T-helper 1 cell treated with Interleukin-12 subunit alpha and Interleukin-12 subunit beta and Interleukin-4 antibody, amounts not matched to agents 30 μg/mL and 1 μg/mL, for 36 hours (primary cell): Measurements from ENCODE around the gene FMN1.
"Not testable (repeated sequence)": the region's sequence is repeated elsewhere in the genome, so short reads cannot be mapped to it uniquely, and the experiment has no call there.

Experiments used
- H3K27ac Mint-ChIP-seq: one replicate; pipeline ENCODE4 v1.8.0; 2021; ENCODE audit warnings: mild to moderate bottlenecking, mixed read lengths
- H3K27me3 Mint-ChIP-seq: one replicate; pipeline ENCODE4 v1.8.0; 2021; ENCODE audit warnings: low read depth, mixed read lengths
- H3K36me3 Mint-ChIP-seq: one replicate; pipeline ENCODE4 v1.8.0; 2021; ENCODE audit warnings: low read depth, mixed read lengths
- H3K4me1 Mint-ChIP-seq: one replicate; pipeline ENCODE4 v1.8.0; 2021; ENCODE audit warnings: low read depth, mixed read lengths
- H3K4me3 Mint-ChIP-seq: one replicate; pipeline ENCODE4 v1.8.0; 2021; ENCODE audit warnings: mild to moderate bottlenecking, moderate library complexity, mixed read lengths
- H3K9me3 Mint-ChIP-seq: one replicate; pipeline ENCODE4 v1.8.0; 2021; ENCODE audit warnings: mixed read lengths

FMN1 gene

DNA sequence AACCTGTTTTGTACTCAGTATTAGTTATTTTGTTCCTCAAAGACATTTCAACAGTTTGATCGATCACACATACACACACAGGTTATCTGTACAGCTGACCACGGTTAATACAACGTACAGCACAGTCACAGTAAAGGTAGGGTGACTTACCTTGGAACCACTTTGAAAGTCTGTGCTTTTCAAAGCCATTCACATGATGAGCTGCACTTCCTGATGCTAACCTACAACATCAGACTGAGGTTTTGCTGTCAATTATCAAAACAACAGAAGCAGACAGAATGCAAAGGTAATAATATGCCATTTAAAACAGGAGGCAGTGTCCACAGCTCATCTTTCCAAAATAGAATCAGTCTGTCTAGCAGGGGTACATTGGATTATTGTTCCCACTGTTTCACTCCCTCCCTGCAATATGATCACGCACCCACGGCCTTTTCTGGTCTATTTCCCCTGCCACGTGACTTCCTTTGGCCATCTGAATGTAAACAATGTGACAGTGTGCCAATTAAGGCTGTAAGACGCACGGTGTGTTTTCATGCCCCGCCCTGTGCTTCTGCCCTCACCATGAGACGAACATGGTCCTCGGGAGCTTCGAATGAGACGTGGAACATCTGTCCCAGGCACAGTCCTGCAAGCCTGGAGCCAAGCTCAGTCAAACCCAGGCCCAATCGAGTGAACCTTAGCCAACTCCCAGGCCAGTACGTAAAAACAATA lies 102.4 kb downstream of the FMN1 start:
- Mint-ChIP-seq H3K27me3 (no peaks in the 10 kb centered on the region), H3K27ac (no peak overlapping the region), H3K9me3 (no peaks in the 10 kb centered on the region), H3K4me1 (no peaks in the 10 kb centered on the region), H3K36me3 (no peaks in the 10 kb centered on the region), H3K4me3 (no peak overlapping the region)

GRCh38 chr15:33089878-33090757 lies 104.4 kb downstream of the FMN1 start:
- Mint-ChIP-seq H3K27me3 (no peaks in the 10 kb centered on the region), H3K4me3 (no peak overlapping the region), H3K36me3 (no peaks in the 10 kb centered on the region), H3K27ac (no peak overlapping the region), H3K9me3 (no peaks in the 10 kb centered on the region), H3K4me1 (no peaks in the 10 kb centered on the region)

- no peaks in the 10 kb centered on the region for H3K27me3 Mint-ChIP-seq
- H3K27ac Mint-ChIP-seq: no peak overlapping the region
- H3K4me1 Mint-ChIP-seq: no peaks in the 10 kb centered on the region
- H3K9me3 Mint-ChIP-seq: no peaks in the 10 kb centered on the region
- no peaks in the 10 kb centered on the region for H3K36me3 Mint-ChIP-seq
- H3K4me3 Mint-ChIP-seq: no peak overlapping the region
Observed at GRCh38 chr15:33089165-33089877, 105.2 kb downstream of the FMN1 start.

DNA sequence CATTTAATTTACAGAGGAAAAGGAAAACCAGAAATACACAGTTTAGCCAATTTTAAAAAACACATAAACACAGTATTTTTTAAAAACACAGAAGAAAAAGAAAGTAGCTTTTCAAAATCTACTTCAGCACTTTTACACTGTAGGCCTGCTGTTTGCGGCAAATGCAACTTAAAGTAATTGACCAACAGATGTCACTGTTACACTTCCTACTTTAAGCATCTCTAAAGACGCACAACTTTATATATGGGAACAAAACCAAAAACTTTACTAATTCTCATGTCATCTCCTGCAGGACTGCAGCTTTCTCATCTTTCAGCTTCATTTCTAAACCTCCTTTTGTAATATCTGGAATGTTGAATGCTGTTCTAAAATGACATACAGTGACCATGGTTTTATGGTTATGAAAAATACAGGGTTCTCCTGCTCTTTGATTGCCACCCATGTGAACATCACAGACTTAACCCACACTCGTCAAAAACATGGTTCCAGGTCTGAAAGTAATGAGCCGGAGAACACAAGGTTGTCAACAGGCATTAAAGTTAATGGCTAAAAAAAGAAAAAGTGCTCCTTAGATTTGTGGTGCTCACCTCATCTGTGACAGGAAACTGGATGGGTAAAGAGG lies 107.9 kb downstream of the FMN1 start:
- no peaks in the 10 kb centered on the region for H3K4me1 Mint-ChIP-seq
- no peak overlapping the region for H3K27ac Mint-ChIP-seq
- no peaks in the 10 kb centered on the region for H3K27me3 Mint-ChIP-seq
- H3K36me3 Mint-ChIP-seq: no peaks in the 10 kb centered on the region
- no peaks in the 10 kb centered on the region for H3K9me3 Mint-ChIP-seq
- no peak overlapping the region for H3K4me3 Mint-ChIP-seq

DNA sequence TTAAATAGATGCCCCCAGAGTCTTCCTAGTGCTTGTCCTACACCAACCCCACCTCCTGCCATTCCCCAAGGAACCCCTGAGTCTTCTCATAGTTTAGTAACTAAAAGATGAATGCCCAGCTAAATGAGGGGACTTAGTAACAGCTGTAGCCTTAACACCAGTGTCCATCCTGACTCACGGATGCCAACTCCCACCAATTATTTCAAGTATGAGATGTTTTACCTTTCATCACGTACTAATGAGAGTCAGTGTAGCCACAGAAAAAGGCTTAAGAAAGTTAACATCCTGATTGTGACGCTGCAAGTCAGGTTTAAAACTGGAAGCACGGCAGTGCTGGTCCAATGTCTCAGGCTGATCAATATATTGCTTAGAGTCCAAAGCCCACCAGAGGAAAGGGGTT lies 109.9 kb downstream of the FMN1 start:
- Mint-ChIP-seq H3K27ac (no peak overlapping the region), H3K27me3 (peaks cover 6% of the 10 kb centered on the region), H3K4me1 (no peaks in the 10 kb centered on the region), H3K36me3 (no peaks in the 10 kb centered on the region), H3K9me3 (no peaks in the 10 kb centered on the region), H3K4me3 (no peak overlapping the region)

DNA sequence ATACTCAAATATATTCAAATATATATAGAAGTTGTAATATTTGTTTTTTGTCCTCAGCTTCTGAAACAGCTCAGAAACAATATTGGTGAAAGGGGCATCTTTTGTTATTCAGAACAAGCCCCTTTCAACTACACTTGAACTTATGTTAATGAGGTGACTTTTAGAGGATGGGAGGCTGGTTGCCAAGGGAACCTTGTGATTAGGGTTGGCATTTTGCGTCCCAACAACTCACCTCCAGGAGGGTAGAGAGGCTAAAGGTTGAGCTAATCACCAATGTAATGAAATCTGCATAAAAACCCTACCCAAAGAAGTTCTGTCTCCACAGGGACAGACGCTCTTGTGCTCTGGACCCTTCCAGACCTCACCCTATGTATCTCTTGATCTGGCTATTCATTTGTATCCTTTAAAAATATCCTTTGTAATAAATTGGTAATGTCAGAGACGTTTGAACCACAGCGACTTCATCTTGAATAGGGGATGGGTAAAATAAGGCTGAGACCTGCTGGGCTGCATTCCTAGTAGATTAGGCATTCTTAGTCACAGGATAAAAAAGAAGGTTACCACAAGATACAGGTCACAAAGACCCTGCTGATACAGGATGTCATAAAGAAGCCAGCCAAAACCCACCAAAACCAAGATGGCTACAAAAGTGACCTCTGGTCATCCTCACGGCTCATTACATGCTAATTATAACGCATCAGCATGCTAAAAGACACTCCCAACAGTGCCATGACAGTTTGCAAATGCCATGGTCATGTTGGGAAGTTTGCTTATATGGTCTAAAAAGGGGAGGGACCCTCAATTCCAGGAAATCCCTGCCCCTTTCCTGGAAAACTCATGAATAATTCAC lies 111.1 kb downstream of the FMN1 start:
- Mint-ChIP-seq H3K9me3 (no peaks in the 10 kb centered on the region), H3K27me3 (peaks cover 6% of the 10 kb centered on the region), H3K36me3 (no peaks in the 10 kb centered on the region), H3K27ac (no peak overlapping the region), H3K4me3 (no peak overlapping the region), H3K4me1 (no peaks in the 10 kb centered on the region)

- Mint-ChIP-seq H3K27ac (no peak overlapping the region), H3K4me1 (no peaks in the 10 kb centered on the region), H3K4me3 (no peak overlapping the region), H3K9me3 (no peaks in the 10 kb centered on the region), H3K27me3 (peaks cover 6% of the 10 kb centered on the region), H3K36me3 (no peaks in the 10 kb centered on the region)
Observed at GRCh38 chr15:33080006-33080405, 114.5 kb downstream of the FMN1 start.

GRCh38 chr15:33078607-33079006 lies 115.9 kb downstream of the FMN1 start:
- Mint-ChIP-seq H3K4me3 (no peak overlapping the region), H3K9me3 (no peaks in the 10 kb centered on the region), H3K36me3 (no peaks in the 10 kb centered on the region), H3K4me1 (no peaks in the 10 kb centered on the region), H3K27me3 (peaks cover 6% of the 10 kb centered on the region), H3K27ac (no peak overlapping the region)

GRCh38 chr15:33076937-33077336 lies 117.6 kb downstream of the FMN1 start:
- no peaks in the 10 kb centered on the region for H3K9me3 Mint-ChIP-seq
- H3K27me3 Mint-ChIP-seq: peaks cover 6% of the 10 kb centered on the region
- no peak overlapping the region for H3K27ac Mint-ChIP-seq
- no peaks in the 10 kb centered on the region for H3K4me1 Mint-ChIP-seq
- H3K36me3 Mint-ChIP-seq: no peaks in the 10 kb centered on the region
- H3K4me3 Mint-ChIP-seq: no peak overlapping the region

DNA sequence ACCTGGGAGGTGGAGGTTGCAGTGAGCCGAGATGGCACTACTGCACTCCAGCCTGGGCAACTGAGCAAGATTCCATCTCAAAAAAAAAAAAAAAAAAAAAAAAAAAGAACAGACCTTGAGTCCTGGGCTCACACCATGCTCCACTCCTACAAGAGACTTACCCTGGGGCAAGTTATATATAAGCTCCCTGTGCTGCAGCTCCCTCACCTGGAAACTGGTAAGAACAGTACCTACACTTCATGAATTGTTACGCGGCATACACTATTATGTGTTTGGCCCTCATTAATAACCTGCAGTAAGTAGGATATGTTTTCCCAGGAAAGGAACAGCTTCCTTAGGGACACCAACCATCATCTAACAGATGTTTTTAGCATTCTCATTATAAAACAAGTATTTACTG lies 119.6 kb downstream of the FMN1 start:
- H3K27me3 Mint-ChIP-seq: peaks cover 6% of the 10 kb centered on the region
- H3K4me3 Mint-ChIP-seq: no peak overlapping the region
- H3K9me3 Mint-ChIP-seq: no peaks in the 10 kb centered on the region
- H3K27ac Mint-ChIP-seq: no peak overlapping the region
- no peaks in the 10 kb centered on the region for H3K4me1 Mint-ChIP-seq
- H3K36me3 Mint-ChIP-seq: no peaks in the 10 kb centered on the region

DNA sequence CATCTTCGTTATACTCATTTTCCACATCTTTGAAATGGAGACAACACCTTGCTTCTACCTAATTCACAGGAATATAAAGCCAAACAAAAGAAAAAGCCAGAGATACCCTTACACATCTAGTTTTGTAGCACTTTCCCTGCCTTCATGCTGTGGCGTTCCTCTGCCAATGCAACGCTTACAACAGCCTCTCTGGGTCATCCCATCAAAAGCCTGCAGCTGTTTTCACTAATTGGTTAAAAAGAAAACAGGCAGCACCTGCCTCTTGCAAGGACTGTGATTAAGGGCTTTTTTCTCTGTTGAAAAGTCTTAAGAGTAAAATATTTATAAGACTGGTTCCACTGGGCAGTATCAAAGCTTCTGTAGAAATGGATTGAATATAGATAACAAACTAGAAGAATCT lies 120.3 kb downstream of the FMN1 start:
- Mint-ChIP-seq H3K36me3 (no peaks in the 10 kb centered on the region), H3K4me3 (no peak overlapping the region), H3K27me3 (peaks cover 3% of the 10 kb centered on the region), H3K27ac (no peak overlapping the region), H3K9me3 (no peaks in the 10 kb centered on the region), H3K4me1 (no peaks in the 10 kb centered on the region)

GRCh38 chr15:33071451-33071850 lies 123.1 kb downstream of the FMN1 start:
- H3K27me3 Mint-ChIP-seq: peaks cover 15% of the 10 kb centered on the region
- no peaks in the 10 kb centered on the region for H3K36me3 Mint-ChIP-seq
- no peak overlapping the region for H3K27ac Mint-ChIP-seq
- H3K4me3 Mint-ChIP-seq: no peak overlapping the region
- peaks cover 4% of the 10 kb centered on the region for H3K4me1 Mint-ChIP-seq
- no peaks in the 10 kb centered on the region for H3K9me3 Mint-ChIP-seq

- H3K4me1 Mint-ChIP-seq, H3K4me3 Mint-ChIP-seq: not testable (repeated sequence)
Observed at GRCh38 chr15:33069903-33070302, 124.6 kb downstream of the FMN1 start.

GRCh38 chr15:33069161-33069560 lies 125.4 kb downstream of the FMN1 start:
- Mint-ChIP-seq H3K27me3 (peaks cover 15% of the 10 kb centered on the region), H3K27ac (no peak overlapping the region), H3K4me3 (no peak overlapping the region), H3K4me1 (peaks cover 4% of the 10 kb centered on the region), H3K9me3 (no peaks in the 10 kb centered on the region), H3K36me3 (no peaks in the 10 kb centered on the region)

More at GRCh38 chr15:33069903-33070302, 124.6 kb downstream of the FMN1 start:
- not testable (repeated sequence) for H3K9me3 Mint-ChIP-seq, H3K27ac Mint-ChIP-seq, H3K36me3 Mint-ChIP-seq
- H3K27me3 Mint-ChIP-seq: peaks cover 15% of the 10 kb centered on the region
